GM19351 (cell line): ENCODE results near the gene KLK3.
"Not testable (repeated sequence)": the region's sequence is repeated elsewhere in the genome, so short reads cannot be mapped to it uniquely, and the experiment has no call there.

Experiments
- ATAC-seq: cut with Tn5 transposase; IDR thresholded peaks from one replicate; pipeline ENCODE4 v1.9.1; 2021; ENCODE audit warnings: mild to moderate bottlenecking, moderate library complexity; ENCODE audit not compliant: unreplicated experiment

Gene KLK3

GRCh38 chr19:50859849-50860248 lies 5.1 kb downstream of the KLK3 start:
- no peak for ATAC-seq

- ATAC-seq: no peak
These were observed 6.3 kb downstream of the KLK3 start for GRCh38 chr19:50861010-50861409.

GRCh38 chr19:50861496-50862286 lies 7.0 kb downstream of the KLK3 start:
- ATAC-seq: no peak

GRCh38 chr19:50869479-50869878 lies 14.8 kb downstream of the KLK3 start:
- no peak for ATAC-seq

GRCh38 chr19:50870417-50871089 lies 15.8 kb downstream of the KLK3 start:
- ATAC-seq: no peak

DNA sequence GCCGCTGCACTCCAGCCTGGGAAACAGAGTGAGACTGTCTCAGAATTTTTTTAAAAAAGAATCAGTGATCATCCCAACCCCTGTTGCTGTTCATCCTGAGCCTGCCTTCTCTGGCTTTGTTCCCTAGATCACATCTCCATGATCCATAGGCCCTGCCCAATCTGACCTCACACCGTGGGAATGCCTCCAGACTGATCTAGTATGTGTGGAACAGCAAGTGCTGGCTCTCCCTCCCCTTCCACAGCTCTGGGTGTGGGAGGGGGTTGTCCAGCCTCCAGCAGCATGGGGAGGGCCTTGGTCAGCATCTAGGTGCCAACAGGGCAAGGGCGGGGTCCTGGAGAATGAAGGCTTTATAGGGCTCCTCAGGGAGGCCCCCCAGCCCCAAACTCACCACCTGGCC lies 18.3 kb downstream of the KLK3 start, which contains the start of gene KLK2:
Gene KLK2, plus strand, starts transcription at position 384 of the 400 bp plus-strand sequence. CDS start 35 bp downstream, outside the sequence.
- no peak for ATAC-seq

DNA sequence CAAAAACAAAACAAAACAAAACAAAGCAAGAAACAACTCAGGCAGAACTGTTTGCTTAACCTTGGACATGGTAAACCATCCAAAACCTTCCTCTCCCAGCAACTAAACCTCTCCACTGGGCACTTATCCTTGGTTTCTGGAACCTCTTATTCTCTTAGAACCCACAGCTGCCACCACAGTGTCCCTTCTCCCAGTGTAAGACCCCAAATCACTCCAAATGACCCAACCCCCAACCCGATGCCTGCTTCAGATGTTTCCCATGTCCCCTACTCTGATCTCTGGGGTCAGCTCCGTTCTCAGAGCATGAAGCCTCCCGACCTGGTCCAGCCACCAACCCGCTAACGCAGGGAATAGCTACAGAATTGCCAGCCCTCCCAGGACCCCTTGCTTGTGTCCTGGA lies 19.5 kb downstream of the KLK3 start:
- no peak for ATAC-seq

- no peak for ATAC-seq
These were observed 21.2 kb downstream of the KLK3 start for GRCh38 chr19:50875795-50876422.

GRCh38 chr19:50876456-50876855 lies 21.7 kb downstream of the KLK3 start:
- ATAC-seq: no peak

- no peak for ATAC-seq
These were observed 22.6 kb downstream of the KLK3 start for GRCh38 chr19:50877338-50877737.

DNA sequence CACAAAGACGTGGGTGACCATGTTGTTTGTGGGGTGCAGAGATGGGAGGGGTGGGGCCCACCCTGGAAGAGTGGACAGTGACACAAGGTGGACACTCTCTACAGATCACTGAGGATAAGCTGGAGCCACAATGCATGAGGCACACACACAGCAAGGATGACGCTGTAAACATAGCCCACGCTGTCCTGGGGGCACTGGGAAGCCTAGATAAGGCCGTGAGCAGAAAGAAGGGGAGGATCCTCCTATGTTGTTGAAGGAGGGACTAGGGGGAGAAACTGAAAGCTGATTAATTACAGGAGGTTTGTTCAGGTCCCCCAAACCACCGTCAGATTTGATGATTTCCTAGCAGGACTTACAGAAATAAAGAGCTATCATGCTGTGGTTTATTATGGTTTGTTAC lies 24.1 kb downstream of the KLK3 start:
- ATAC-seq: no peak

DNA sequence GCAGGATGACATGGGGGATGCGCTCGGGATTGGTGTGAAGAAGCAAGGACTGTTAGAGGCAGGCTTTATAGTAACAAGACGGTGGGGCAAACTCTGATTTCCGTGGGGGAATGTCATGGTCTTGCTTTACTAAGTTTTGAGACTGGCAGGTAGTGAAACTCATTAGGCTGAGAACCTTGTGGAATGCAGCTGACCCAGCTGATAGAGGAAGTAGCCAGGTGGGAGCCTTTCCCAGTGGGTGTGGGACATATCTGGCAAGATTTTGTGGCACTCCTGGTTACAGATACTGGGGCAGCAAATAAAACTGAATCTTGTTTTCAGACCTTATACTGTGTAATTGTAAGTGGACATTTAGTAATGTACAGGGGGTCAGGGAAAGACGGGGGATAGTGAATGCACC lies 25.5 kb downstream of the KLK3 start:
- ATAC-seq: no peak

- ATAC-seq: no peak
These were observed 27.5 kb downstream of the KLK3 start for GRCh38 chr19:50882188-50882587.

GRCh38 chr19:50889638-50890037 lies 34.9 kb downstream of the KLK3 start:
- ATAC-seq: no peak

- no peak for ATAC-seq
These were observed 35.9 kb downstream of the KLK3 start for GRCh38 chr19:50890422-50891252.

- no peak for ATAC-seq
These were observed 36.5 kb downstream of the KLK3 start for GRCh38 chr19:50891253-50891625.

- ATAC-seq: no peak
These were observed 38.5 kb downstream of the KLK3 start for GRCh38 chr19:50893047-50893736.

GRCh38 chr19:50894478-50895356 lies 40.0 kb downstream of the KLK3 start:
- ATAC-seq: no peak

GRCh38 chr19:50896089-50896590 lies 41.4 kb downstream of the KLK3 start:
- not testable (repeated sequence) for ATAC-seq
